ENCODE data around the gene CDKN2D. TPM values are rescaled to one million over a fixed set of nuclear protein-coding genes. Genes with fewer than 3 reads are reported as not detected.

The CDKN2D gene
- total RNA-seq, 1 donor from 2014 or later: 10.5 TPM

DNA sequence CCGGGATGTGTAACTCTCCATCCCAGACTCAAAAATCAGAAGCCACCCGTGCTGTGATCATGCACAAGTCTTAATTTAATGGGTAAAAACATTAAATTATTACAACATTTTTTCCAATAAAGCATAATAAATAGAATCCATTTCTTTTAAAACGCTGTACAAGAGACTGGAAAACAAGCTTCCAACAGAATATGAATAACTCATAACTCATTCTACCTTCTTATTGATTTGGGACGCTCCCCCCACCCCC lies 2.4 kb downstream of the CDKN2D start:
- peaks cover 3% of the 10 kb centered on the region for H3K36me3 ChIP-seq
- intact Hi-C loops (cut with DNase I): no loop called here
- H3K4me3 ChIP-seq: peak overlapping the region; percentile 80
- no peaks in the 10 kb centered on the region for H3K9me3 ChIP-seq
- peaks cover 26% of the 10 kb centered on the region for H3K4me1 ChIP-seq
- peak overlapping the region; percentile 87 for H3K27ac ChIP-seq
- DNase-seq: no peak
- ATAC-seq: no peak
- H3K27me3 ChIP-seq: no peaks in the 10 kb centered on the region
- no peak for TF ChIP-seq CTCF (IDR thresholded peaks at IDR 0.05)

DNA sequence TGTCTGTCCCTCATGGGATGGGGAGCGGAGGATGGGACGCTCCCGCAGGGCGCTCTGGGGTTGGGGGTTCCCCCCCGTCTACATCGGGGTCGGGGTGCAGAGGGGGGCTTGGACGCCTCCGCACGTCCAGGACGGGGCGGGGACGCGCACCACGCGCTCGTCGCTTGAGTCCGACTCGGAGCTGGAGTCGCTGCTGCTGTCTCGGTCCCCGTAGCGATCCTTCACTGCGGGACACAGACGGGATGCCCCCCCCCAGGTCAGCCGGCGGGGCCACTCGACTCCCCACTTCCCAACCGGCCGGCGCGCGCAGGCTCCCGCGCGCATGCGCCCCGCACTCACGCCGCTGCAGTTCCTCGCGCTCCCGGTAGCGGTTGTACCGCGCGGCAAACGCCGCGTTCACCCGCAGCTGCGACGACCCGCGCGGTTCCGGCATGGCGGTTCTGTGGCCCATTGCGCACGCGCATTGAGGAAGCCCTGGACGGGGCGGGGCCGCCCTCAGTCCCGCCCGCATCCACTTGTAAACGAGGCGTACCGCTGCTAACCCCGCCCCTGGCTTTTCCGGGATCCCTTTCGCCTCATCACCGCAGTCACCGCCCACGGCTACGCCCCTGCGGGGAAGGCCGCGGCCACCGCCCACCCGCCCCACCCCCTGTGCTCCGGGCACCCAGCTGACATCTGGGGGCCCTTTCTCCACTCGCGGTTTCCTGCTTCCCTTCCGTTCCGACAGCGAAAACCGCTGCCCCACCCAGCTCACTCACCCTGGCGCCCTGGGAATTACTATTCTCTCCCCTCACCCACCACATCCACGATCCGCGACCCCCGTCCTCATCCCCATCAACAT lies 3.0 kb downstream of the CDKN2D start, which contains the start of gene KRI1:
Gene KRI1 (minus strand): TSS at position 444 of the 841 bp plus-strand sequence. CDS start 11 bp downstream, at position 433.
- H3K4me3 ChIP-seq: peak within 1 kb of the TSS; percentile 80
- no peaks in the 10 kb centered on the region for H3K9me3 ChIP-seq
- ATAC-seq: peak; percentile 86
- peak; percentile 33 for TF ChIP-seq CTCF (IDR thresholded peaks at IDR 0.05)
- peak; percentile 99 for DNase-seq
- no peaks in the 10 kb centered on the region for H3K27me3 ChIP-seq
- H3K27ac ChIP-seq: peak within 1 kb of the TSS; percentile 87
- H3K4me1 ChIP-seq: peaks cover 26% of the 10 kb centered on the region
- intact Hi-C loops (cut with DNase I): no loop called here
- H3K36me3 ChIP-seq: peaks cover 9% of the 10 kb centered on the region

GRCh38 chr19:10565028-10565566 lies 3.7 kb downstream of the CDKN2D start:
- Histone ChIP-seq H3K9me3 (no peaks in the 10 kb centered on the region), H3K36me3 (peaks cover 16% of the 10 kb centered on the region), H3K27me3 (no peaks in the 10 kb centered on the region), H3K27ac (peak overlapping the region; percentile 87), H3K4me1 (peaks cover 26% of the 10 kb centered on the region), H3K4me3 (peak overlapping the region; percentile 80)
- TF ChIP-seq CTCF (IDR thresholded peaks at IDR 0.05): no peak
- ATAC-seq (peak; percentile 1), DNase-seq (peak; percentile 76)
- intact Hi-C loops (cut with DNase I): no loop called here

DNA sequence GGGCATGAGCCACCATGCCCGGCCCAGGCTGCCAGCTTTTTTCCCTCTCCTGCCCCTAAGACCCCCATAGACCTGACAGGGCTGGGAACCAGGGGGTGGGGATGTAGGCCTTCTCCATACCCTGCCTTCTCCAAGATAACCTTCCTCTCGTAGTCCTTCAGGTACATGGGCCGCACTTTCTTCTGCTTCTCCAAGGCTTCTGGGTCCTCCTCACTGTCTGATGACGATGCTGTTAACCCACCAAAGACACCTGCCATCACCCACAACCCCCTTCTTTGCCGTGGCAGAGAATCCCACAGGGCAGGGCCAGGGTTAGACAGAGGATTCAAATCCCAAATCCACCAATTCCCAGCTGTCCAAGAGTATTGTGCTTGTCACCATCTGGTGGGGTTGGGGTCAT lies 6.2 kb downstream of the CDKN2D start:
- H3K4me3 ChIP-seq: no peak overlapping the region
- intact Hi-C loops (cut with DNase I): no loop called here
- no peak for TF ChIP-seq CTCF (IDR thresholded peaks at IDR 0.05)
- H3K27ac ChIP-seq: no peak overlapping the region
- H3K9me3 ChIP-seq: no peaks in the 10 kb centered on the region
- H3K36me3 ChIP-seq: peaks cover 39% of the 10 kb centered on the region
- DNase-seq (no peak), ATAC-seq (no peak)
- H3K4me1 ChIP-seq: peaks cover 18% of the 10 kb centered on the region
- no peaks in the 10 kb centered on the region for H3K27me3 ChIP-seq

- intact Hi-C loops (cut with DNase I): no loop called here
- ATAC-seq (no peak), DNase-seq (no peak)
- peaks cover 63% of the 10 kb centered on the region for H3K36me3 ChIP-seq
- H3K4me1 ChIP-seq: peaks cover 5% of the 10 kb centered on the region
- H3K9me3 ChIP-seq: no peaks in the 10 kb centered on the region
- TF ChIP-seq CTCF (IDR thresholded peaks at IDR 0.05): no peak
- H3K27ac ChIP-seq: no peak overlapping the region
- H3K27me3 ChIP-seq: no peaks in the 10 kb centered on the region
- no peak overlapping the region for H3K4me3 ChIP-seq
These were observed 8.6 kb downstream of the CDKN2D start for GRCh38 chr19:10560154-10560553.
